Testis (tissue), 3 donors: ENCODE data around the gene PDZD4. TPM values are rescaled to one million over a fixed set of nuclear protein-coding genes. Genes with fewer than 3 reads are reported as not detected.

ENCODE experiments used
- DNase-seq: peaks from one replicate; pipeline ENCODE4 v3.0.0-alpha.2; 2019
- H3K27ac ChIP-seq, 2 donors: fragments of 200-600 bp; sonication (generic); one replicate each; pipeline ENCODE4 v1.5.1; 2019
- H3K27me3 ChIP-seq: fragments of 200-600 bp; sonication (generic); one replicate; pipeline ENCODE4 v1.5.1; 2019
- H3K36me3 ChIP-seq: fragments of 200-600 bp; sonication (generic); one replicate; pipeline ENCODE4 v1.5.1; 2017; ENCODE audit warnings: low read depth; ENCODE audit errors: missing control alignments
- H3K4me1 ChIP-seq: fragments of 200-600 bp; sonication (generic); one replicate; pipeline ENCODE4 v1.5.1; 2019
- H3K4me3 ChIP-seq, 2 donors: fragments of 200-600 bp; sonication (generic); one replicate each; pipeline ENCODE4 v1.5.1; 2017 to 2019
- H3K9me3 ChIP-seq: fragments of 200-600 bp; sonication (generic); one replicate; pipeline ENCODE4 v1.5.1; 2017
- POLR2A ChIP-seq: fragments of 450-650 bp; IDR thresholded peaks from one replicate; pipeline ENCODE4 v1.6.1; 2017; ENCODE audit warnings: antibody characterized with exemption, mild to moderate bottlenecking, moderate library complexity
- WGBS, 2 donors: methylation state at CpG; one replicate each; pipeline ENCODE4 v1.1.5; 2018; 5-methylcytosine and 5-hydroxymethylcytosine counted together
- intact Hi-C: fragments of 100-400 bp; cut with DNase I; formaldehyde crosslinking; loops from one replicate; pipeline ENCODE4 v1.15.1; 2023; ENCODE audit warnings: low total_unique reads
- polyA plus RNA-seq: library from polyadenylated mRNA; stranded (reverse); fragments of 350-450 nt; fragmentation: Illumina TruSeq; extraction: RNeasy Lipid Tissue Mini Kit (QIAGEN cat#74804); gene quantifications from one replicate; pipeline ENCODE4 v1.2.3, GENCODE V29; 2014; ENCODE audit warnings: low read depth, low replicate concordance; ENCODE audit not compliant: insufficient read depth
- total RNA-seq, 2 donors: library from RNA; depleted of rRNA; stranded (reverse); fragments of >200 nt; gene quantifications; one replicate each; pipeline ENCODE4 v1.2.3, GENCODE V29; 2016
- TF ChIP-seq, protein P1 (sequence below), 3 experiments: fragments of 450-650 bp in 2 of 3; fragments of 200-600 bp in 1 of 3; sonication (generic) in 1 of 3; IDR thresholded peaks; one replicate each; pipeline ENCODE4 v1.5.1; 2016 to 2019; ENCODE audit warnings: antibody characterized with exemption in 3 of 3, mild to moderate bottlenecking in 2 of 3, moderate library complexity in 1 of 3

The PDZD4 gene
- total and polyA plus RNA-seq, 3 donors from 2014 or later, result 11.2 to 17.2 (median 13.5) TPM

DNA sequence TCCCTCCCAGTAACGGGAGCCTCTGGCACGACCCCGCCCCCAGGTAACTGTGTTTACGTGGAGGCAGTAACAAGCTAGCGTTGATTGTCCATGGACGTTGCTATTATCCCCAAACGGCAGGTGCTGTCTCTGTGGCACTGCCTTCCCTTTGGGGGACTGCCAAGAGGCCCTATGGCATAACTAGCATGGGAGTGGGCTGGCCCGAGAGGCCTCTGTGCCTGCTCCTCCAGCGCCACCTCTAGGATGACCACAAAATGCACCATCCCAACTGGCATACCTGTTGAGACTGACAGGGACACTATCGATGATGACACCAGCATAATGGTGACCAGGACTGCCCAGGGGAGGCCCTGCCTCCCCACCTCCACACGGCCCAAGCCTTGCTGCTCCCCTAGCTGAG is 48.0 kb downstream of the PDZD4 start:
- WGBS, 2 donors, result 75% methylated on average over 7 of the region's 11 CpGs; no CpG with 5 or more reads in 1 of the 2 donors
- no peaks in the 10 kb centered on the region for H3K27me3 ChIP-seq
- no peak overlapping the region for H3K4me3 ChIP-seq
- H3K27ac ChIP-seq, result no peak overlapping the region
- intact Hi-C loops, result no loop called here
- TF ChIP-seq POLR2A, result no peak
- TF ChIP-seq, protein P1, sequence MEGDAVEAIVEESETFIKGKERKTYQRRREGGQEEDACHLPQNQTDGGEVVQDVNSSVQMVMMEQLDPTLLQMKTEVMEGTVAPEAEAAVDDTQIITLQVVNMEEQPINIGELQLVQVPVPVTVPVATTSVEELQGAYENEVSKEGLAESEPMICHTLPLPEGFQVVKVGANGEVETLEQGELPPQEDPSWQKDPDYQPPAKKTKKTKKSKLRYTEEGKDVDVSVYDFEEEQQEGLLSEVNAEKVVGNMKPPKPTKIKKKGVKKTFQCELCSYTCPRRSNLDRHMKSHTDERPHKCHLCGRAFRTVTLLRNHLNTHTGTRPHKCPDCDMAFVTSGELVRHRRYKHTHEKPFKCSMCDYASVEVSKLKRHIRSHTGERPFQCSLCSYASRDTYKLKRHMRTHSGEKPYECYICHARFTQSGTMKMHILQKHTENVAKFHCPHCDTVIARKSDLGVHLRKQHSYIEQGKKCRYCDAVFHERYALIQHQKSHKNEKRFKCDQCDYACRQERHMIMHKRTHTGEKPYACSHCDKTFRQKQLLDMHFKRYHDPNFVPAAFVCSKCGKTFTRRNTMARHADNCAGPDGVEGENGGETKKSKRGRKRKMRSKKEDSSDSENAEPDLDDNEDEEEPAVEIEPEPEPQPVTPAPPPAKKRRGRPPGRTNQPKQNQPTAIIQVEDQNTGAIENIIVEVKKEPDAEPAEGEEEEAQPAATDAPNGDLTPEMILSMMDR (IDR thresholded peaks at IDR 0.05), result no peak
- H3K4me1 ChIP-seq, result no peaks in the 10 kb centered on the region
- H3K36me3 ChIP-seq, result no peaks in the 10 kb centered on the region
- no peak for DNase-seq
- H3K9me3 ChIP-seq, result no peaks in the 10 kb centered on the region

DNA sequence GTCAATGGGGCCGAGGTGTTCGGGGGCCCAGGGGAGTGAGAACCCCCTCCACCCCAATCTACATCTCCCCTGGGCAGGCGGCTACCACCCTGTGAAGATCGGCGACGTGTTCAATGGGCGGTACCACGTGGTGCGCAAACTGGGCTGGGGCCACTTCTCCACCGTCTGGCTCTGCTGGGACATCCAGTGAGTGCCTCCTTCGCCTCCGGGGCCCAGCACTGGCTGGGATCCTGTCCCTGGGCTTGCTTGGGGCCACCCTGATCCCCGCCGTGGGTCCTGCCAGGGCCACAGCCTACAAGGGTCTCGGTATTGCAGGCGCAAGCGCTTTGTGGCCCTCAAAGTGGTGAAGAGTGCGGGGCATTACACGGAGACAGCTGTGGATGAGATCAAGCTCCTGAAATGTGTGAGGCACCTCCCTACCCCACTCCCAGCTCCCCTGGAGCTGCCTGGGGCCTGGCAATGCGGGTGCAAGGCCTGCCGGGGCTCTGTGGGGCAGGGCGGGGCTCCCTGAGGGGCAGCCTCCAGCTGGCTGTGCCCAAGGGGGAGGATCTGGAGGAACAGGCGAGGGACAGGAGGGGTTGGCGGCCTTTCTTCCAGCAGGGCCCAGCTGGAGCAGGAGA is 48.8 kb downstream of the PDZD4 start:
- H3K4me3 ChIP-seq, result no peak overlapping the region
- no peak overlapping the region for H3K27ac ChIP-seq
- no peaks in the 10 kb centered on the region for H3K9me3 ChIP-seq
- no peaks in the 10 kb centered on the region for H3K36me3 ChIP-seq
- no peaks in the 10 kb centered on the region for H3K4me1 ChIP-seq
- 95% methylated on average over 8 of the region's 24 CpGs; no CpG with 5 or more reads in 1 of the 2 donors for WGBS, 2 donors
- intact Hi-C loops, result no loop called here
- no peaks in the 10 kb centered on the region for H3K27me3 ChIP-seq
- DNase-seq, result no peak
- TF ChIP-seq, protein P1 (IDR thresholded peaks at IDR 0.05), result no peak
- TF ChIP-seq POLR2A, result no peak

GRCh38 chrX:153780678-153781427 is 49.5 kb downstream of the PDZD4 start, which contains the start of gene SRPK3:
TSS of gene SRPK3 (plus strand) at chrX:153781041. CDS start at chrX:153781087, 46 bp downstream.
- Histone ChIP-seq H3K27ac (no peak within 1 kb of the TSS), H3K36me3 (no peaks in the 10 kb centered on the region), H3K4me1 (no peaks in the 10 kb centered on the region), H3K27me3 (no peaks in the 10 kb centered on the region), H3K9me3 (no peaks in the 10 kb centered on the region), H3K4me3 (no peak within 1 kb of the TSS)
- DNase-seq, result no peak
- no peak for TF ChIP-seq POLR2A
- TF ChIP-seq, protein P1 (IDR thresholded peaks at IDR 0.05), result no peak
- 15 to 45% methylated on average over 19 to 35 of the region's 52 CpGs for WGBS, 2 donors
- intact Hi-C loops, result no loop called here

- no peak for DNase-seq
- H3K36me3 ChIP-seq, result no peaks in the 10 kb centered on the region
- TF ChIP-seq POLR2A, result no peak
- TF ChIP-seq, protein P1 (IDR thresholded peaks at IDR 0.05), result no peak
- H3K4me3 ChIP-seq, result no peak overlapping the region
- no peaks in the 10 kb centered on the region for H3K4me1 ChIP-seq
- 70% methylated on average over 17 of the region's 18 CpGs; no CpG with 5 or more reads in 1 of the 2 donors for WGBS, 2 donors
- intact Hi-C loops, result no loop called here
- no peak overlapping the region for H3K27ac ChIP-seq
- H3K9me3 ChIP-seq, result no peaks in the 10 kb centered on the region
- H3K27me3 ChIP-seq, result no peaks in the 10 kb centered on the region
Observed at GRCh38 chrX:153779891-153780677, 50.3 kb downstream of the PDZD4 start.
